Measurements from ENCODE around the gene UTF1. TPM values are rescaled to one million over a fixed set of nuclear protein-coding genes. Genes with fewer than 3 reads are reported as not detected.

UTF1 gene
- total RNA-seq, 1 donor from 2014 or later = not detected

DNA sequence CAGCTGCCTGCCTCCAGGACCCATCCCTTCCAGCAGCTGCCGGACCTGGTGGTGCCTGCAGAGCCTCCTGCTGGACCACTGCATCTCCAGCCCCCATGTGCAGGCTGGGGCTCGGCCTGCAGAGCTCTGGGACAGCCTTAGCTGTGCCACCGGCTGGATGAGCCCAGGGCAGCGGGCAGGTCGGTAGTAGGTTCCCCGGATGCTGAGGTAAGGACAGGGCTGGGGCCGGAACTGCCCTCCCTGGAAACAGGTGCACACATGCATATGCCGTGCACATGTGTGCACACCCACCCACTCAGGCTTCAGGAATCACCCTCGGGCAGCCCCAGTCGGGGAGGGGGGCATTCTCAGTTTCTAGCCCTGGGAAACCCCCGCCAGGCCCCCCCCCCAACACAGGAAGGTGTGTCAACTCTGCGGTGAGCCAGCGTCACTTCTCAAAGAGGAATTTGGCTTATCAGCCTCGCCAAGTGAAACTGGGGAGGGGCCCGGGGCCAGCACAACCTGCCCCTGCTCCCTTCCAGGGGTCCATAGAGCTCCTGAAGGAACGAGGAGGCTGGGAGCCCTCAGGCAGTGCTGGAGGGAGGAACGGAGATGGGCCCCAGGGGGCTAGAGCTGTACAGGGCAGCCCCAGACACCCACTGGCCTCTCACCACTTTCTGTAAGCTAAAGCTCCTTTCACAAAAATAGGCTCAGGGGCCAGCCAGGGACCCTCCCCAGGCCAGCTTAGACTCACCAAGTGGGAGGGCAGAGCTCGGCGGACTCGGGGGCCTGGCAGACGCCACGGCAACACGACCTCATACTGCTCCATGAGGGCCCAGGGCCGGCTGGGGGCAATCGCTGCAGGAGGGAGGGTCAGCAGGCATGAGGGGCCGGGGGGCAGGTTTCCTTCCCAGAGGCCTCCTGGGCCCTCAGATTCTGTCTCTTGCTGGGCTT is 45.0 kb downstream of the UTF1 start:
- FAIRE-seq = no peak
- no peak for DNase-seq (ENCODE audit: low spot score in 2 of 2)

- DNase-seq (ENCODE audit: low spot score in 2 of 2) (no peak), FAIRE-seq (no peak)
These were observed 45.7 kb downstream of the UTF1 start for GRCh38 chr10:133275684-133276092.

DNA sequence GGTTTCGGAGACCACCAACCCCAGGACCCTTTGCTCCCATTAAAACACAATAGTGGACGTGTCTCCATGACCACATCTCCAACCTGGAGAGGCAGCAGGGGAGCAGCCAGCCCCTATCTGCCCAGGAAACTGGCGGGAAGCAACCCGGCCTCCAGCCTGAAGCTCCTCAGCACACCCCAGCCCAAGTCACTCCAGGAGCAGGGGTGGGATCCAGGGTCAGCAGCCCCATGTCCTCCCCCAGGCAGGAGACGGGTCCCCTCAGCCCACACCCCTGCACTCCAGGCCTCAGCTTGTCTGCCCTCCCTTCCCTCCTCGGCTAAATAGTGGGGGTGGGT is 46.0 kb downstream of the UTF1 start:
- no peak for DNase-seq (ENCODE audit: low spot score in 2 of 2)
- no peak for FAIRE-seq

GRCh38 chr10:133276435-133277201 is 46.6 kb downstream of the UTF1 start, which contains the start of gene ADAM8:
Gene ADAM8 (minus strand): TSS chr10:133276868. CDS start chr10:133276817, 51 bp downstream.
- FAIRE-seq = no peak
- no peak for DNase-seq (ENCODE audit: low spot score in 2 of 2)

DNA sequence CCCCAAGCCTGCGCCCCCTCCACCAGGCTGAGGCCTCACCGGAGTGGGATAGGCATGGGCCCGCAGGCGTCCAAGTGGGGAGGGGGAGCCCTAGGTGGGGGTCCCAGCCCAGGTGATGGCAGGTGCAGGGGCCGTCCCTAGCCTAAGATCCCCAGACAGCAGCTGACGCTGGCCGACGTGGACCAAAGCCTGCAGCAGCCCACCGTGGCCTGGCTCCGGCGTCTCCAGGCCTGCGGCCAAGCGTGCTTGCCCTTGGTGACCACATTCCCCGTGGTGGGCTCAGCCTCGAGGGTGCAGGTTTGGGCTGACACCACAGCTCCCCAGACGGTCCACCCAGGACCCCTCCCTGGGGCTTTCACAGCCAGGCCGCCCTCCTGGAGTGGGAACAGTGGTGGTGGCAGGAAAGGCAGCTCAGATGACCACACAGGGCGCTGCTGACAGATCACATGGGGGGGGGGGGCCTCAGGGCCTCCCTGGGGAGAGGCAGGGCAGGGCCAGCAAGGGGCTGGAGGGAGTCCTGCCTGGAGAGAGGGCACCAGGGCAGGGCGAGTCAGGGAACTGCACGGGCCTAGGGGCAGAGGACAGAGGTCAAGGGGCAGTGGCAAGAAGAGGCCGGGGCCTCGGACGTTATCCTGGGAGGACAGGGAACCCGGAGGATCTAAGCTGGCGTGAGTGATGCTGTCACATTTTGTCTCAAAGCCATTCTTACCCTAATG is 47.4 kb downstream of the UTF1 start:
- DNase-seq (ENCODE audit: low spot score in 2 of 2) (no peak), FAIRE-seq (no peak)

DNA sequence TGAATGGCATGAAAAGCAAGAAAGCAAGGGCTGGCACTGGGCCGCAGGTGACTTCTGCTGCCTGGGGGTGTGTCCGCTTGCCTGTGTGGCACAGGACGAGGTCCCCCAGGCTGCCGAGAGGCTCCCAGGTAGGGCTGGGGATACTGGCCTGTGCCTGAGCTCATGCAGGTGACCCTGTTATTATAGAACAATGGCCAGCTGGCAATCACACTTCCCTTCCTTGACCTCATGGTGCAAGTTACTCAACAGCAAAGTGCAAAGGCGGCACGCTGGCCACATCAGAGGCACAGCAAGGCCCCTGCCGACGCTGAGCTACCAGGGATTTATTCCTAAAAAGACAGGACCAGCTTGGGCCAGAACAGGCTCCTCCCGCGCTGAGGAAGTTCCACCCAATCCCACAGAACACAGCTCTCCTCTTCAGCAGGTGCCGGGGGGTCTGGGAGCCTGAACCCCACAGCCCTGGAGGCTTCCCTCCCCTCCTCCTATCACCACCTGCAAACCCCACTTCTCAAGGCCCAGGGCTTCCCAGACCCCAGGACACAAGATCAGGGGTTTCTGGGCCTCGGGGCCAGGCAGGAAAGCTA is 48.1 kb downstream of the UTF1 start:
- FAIRE-seq (no peak), DNase-seq (ENCODE audit: low spot score in 2 of 2) (no peak)

DNA sequence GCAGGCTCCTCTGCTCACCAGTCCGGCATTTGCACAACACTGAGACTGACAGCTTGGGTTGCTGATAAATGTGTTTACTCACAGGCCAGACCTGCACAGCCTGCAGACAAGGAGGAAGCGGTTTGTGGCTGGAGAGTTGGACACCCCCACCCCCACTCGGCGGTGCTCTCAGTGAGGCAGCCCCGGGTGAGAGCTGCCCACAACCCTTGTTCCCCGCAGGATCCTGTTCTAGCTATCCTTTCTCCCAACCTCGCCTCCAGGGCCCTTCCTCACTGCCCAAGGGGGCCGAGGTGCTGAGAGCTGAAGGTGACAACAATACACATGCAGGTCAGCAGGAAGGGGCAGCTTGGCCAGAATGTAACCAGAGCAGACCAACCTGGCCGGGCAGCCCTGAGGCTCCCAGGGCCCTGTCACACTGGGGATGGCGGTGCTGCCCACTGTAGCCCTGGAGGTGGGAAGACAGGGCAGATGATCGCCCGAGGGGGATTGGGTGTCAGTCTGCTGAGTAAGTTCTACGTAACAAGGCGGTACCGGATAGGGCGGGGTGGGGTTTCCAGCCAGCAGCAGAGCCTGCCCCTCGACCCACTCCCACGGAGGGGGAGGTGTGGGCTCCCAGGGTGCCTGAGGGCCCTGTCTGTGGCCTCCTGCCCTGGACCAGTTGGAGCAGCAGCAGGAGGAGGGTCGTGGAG is 48.7 kb downstream of the UTF1 start:
- DNase-seq (ENCODE audit: low spot score in 2 of 2) (no peak), FAIRE-seq (no peak)

DNA sequence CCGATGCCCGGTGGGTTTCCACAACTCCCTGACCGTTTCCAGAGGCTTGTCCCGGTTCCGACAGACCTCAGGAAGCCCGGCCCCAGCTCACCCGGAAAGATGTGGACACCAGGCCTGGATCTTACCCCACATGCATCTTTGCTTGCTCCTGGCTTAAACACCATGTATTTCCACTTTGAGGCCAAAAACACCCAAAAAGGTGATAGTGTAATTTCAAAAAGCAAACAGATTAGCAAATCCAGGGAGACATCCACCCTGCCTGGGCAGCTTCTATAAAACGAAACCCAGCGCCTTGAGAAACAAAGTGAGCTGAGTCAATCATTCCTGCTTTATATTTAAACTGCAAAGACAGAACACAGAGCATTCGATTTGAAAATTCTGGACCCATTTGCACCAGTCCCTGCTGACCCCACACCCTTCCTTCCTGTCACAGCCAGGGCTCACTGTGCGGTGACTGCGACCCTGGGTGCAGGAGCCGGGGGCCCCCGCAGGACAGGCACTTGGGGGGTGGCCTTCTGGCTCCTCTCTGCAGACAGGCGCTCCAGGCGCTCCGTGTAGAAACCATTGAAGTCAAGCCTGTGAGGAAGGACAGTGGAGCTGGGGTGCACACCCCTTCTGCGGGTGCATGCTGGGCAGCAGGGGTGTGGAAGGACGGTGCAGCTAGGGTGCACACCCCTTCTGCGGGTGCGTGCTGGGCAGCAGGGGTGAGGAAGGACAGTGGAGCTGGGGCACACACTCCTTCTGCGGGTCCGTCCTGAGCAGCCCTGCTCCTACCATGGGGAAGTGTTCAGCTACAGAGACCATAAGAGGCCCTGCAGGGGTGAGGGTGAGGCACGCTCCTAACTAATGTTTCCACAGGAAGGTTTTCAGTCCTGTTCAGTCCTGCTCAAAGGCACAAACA is 49.6 kb downstream of the UTF1 start:
- DNase-seq (ENCODE audit: low spot score in 2 of 2) (no peak), FAIRE-seq (no peak)

DNA sequence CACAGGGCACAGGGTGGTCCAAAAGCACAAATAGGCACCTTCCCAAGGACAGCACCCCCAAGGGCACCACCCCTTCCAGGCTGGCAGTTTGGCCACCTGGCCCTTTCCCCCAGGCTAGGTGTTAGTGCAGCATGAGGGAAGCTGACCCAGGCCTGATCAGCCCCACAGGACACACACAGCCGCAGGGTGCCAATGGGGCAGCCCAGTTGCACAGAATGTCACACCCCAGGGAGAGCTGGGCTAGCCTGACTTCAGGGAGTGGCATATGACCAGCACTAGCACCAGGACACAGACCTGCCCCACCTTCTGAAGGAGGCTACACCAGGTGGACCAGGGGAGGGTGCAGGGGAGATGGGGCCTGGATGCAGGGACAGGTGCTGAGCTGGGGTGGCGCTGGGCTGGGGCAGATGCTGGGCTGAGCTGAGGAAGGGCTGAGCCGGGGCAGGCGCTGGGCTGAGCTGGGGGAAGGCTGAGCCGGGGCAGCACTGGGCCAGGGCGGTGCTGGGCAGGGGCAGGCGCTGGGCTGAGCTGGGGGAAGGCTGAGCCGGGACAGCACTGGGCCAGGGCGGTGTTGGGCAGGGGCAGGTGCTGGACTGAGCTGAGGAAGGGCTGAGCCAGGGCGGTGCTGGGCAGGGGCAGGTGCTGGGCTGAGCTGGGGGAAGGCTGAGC is 50.5 kb downstream of the UTF1 start:
- no peak for DNase-seq (ENCODE audit: low spot score in 2 of 2)
- FAIRE-seq = no peak

- no peak for FAIRE-seq
- DNase-seq (ENCODE audit: low spot score in 2 of 2) = no peak
These were observed 51.1 kb downstream of the UTF1 start for GRCh38 chr10:133281084-133281483.

Other genes with a start within 250 kb of the UTF1 start
- 2.4 TPM for gene ADGRA1, start 142.3 kb upstream of the UTF1 start, total RNA-seq
- gene KNDC1, start 70.0 kb upstream of the UTF1 start, total RNA-seq = 8.2 TPM
- not detected for gene VENTX, start 7.6 kb downstream of the UTF1 start, total RNA-seq
- gene ADAM8, start 46.7 kb downstream of the UTF1 start, total RNA-seq = 1.2 TPM
- 44.8 TPM for gene TUBGCP2, start 78.7 kb downstream of the UTF1 start, total RNA-seq
- gene ZNF511, start 78.7 kb downstream of the UTF1 start, total RNA-seq = 7.3 TPM
- 8.2 TPM for gene CALY, start 106.7 kb downstream of the UTF1 start, total RNA-seq
- not detected for gene PRAP1, start 117.2 kb downstream of the UTF1 start, total RNA-seq
- gene FUOM, start 127.8 kb downstream of the UTF1 start, total RNA-seq = 6.9 TPM
- 35.5 TPM for gene ECHS1, start 143.1 kb downstream of the UTF1 start, total RNA-seq
- 7.7 TPM for gene PAOX, start 149.0 kb downstream of the UTF1 start, total RNA-seq
- gene MTG1, start 163.9 kb downstream of the UTF1 start, total RNA-seq = 21.2 TPM
- gene SPRN, start 194.4 kb downstream of the UTF1 start, total RNA-seq = 6.1 TPM
- gene SCART1, start 223.7 kb downstream of the UTF1 start, total RNA-seq = under 0.01 TPM